GM15510 (cell line): ENCODE measurements around the gene TMEM41B.

Experiments used
- POLR2A ChIP-seq: IDR thresholded peaks from 3 replicates; pipeline ENCODE4 v1.6.1; 2011; ENCODE audit warnings: borderline replicate concordance; ENCODE audit not compliant: insufficient read length; ENCODE audit errors: extremely low read depth

The TMEM41B gene

GRCh38 chr11:9310485-9311090, 3.8 kb downstream of the TMEM41B start:
- no peak for TF ChIP-seq POLR2A

GRCh38 chr11:9304178-9304577, 10.2 kb downstream of the TMEM41B start:
- no peak for TF ChIP-seq POLR2A

- no peak for TF ChIP-seq POLR2A
Observed at GRCh38 chr11:9302448-9302847, 11.9 kb downstream of the TMEM41B start.

- no peak for TF ChIP-seq POLR2A
Observed at GRCh38 chr11:9301720-9302119, 12.7 kb downstream of the TMEM41B start.

GRCh38 chr11:9293646-9294045, 20.7 kb downstream of the TMEM41B start:
- TF ChIP-seq POLR2A = no peak

- no peak for TF ChIP-seq POLR2A
Observed at GRCh38 chr11:9285850-9286587, 28.4 kb downstream of the TMEM41B start.

GRCh38 chr11:9280655-9281301, 33.6 kb downstream of the TMEM41B start:
- TF ChIP-seq POLR2A = no peak

GRCh38 chr11:9277176-9277575, 37.2 kb downstream of the TMEM41B start:
- TF ChIP-seq POLR2A = no peak

- TF ChIP-seq POLR2A = no peak
Observed at GRCh38 chr11:9276571-9276970, 37.8 kb downstream of the TMEM41B start.

GRCh38 chr11:9274499-9275258, 39.7 kb downstream of the TMEM41B start:
- no peak for TF ChIP-seq POLR2A

GRCh38 chr11:9273376-9274336, 40.7 kb downstream of the TMEM41B start:
- TF ChIP-seq POLR2A = no peak

- TF ChIP-seq POLR2A = no peak
Observed at GRCh38 chr11:9269492-9270013, 44.8 kb downstream of the TMEM41B start.

GRCh38 chr11:9267680-9268079, 46.7 kb downstream of the TMEM41B start:
- TF ChIP-seq POLR2A = no peak

GRCh38 chr11:9266926-9267325, 47.5 kb downstream of the TMEM41B start:
- no peak for TF ChIP-seq POLR2A
